ENCODE measurements around the gene HIGD1A.

Gene HIGD1A

DNA sequence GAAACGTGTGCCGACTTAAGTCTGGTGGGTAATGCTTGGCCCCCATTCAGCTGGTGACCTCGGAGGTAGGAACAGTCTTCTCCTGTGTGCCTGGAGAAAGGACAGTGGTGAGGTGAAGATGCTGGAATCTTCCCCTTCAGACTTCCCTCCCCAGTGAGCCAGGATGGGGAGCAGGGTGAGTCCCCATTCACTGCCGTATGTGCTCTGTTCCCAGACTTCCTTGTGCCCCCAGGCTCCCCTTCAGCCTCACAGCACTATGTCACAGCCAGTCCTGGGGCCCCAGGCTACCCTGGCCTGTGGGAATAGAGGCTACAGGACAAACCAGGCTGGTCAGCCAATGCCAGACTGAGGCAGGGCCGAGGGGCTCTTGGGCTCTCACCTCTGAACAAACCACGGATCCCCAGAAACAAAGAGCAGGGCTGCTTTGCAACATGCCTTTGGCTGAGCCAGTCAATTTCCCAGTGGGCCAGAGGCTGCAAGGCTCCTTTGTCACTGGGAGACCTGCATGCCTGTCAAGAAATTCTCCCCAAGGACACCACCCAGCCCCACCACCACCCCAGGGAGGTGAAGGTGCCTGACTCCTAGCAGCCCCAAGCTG is 69.9 kb downstream of the HIGD1A start:
- H3K4me3 ChIP-seq (ENCODE audit: low read depth, low read length): no peak overlapping the region
- TF ChIP-seq, protein P1, sequence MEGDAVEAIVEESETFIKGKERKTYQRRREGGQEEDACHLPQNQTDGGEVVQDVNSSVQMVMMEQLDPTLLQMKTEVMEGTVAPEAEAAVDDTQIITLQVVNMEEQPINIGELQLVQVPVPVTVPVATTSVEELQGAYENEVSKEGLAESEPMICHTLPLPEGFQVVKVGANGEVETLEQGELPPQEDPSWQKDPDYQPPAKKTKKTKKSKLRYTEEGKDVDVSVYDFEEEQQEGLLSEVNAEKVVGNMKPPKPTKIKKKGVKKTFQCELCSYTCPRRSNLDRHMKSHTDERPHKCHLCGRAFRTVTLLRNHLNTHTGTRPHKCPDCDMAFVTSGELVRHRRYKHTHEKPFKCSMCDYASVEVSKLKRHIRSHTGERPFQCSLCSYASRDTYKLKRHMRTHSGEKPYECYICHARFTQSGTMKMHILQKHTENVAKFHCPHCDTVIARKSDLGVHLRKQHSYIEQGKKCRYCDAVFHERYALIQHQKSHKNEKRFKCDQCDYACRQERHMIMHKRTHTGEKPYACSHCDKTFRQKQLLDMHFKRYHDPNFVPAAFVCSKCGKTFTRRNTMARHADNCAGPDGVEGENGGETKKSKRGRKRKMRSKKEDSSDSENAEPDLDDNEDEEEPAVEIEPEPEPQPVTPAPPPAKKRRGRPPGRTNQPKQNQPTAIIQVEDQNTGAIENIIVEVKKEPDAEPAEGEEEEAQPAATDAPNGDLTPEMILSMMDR (IDR thresholded peaks at IDR 0.05; ENCODE audit: insufficient read depth, low read depth, low read length, missing control alignments): no peak
- DNase-seq (ENCODE audit: low read depth): no peak

DNA sequence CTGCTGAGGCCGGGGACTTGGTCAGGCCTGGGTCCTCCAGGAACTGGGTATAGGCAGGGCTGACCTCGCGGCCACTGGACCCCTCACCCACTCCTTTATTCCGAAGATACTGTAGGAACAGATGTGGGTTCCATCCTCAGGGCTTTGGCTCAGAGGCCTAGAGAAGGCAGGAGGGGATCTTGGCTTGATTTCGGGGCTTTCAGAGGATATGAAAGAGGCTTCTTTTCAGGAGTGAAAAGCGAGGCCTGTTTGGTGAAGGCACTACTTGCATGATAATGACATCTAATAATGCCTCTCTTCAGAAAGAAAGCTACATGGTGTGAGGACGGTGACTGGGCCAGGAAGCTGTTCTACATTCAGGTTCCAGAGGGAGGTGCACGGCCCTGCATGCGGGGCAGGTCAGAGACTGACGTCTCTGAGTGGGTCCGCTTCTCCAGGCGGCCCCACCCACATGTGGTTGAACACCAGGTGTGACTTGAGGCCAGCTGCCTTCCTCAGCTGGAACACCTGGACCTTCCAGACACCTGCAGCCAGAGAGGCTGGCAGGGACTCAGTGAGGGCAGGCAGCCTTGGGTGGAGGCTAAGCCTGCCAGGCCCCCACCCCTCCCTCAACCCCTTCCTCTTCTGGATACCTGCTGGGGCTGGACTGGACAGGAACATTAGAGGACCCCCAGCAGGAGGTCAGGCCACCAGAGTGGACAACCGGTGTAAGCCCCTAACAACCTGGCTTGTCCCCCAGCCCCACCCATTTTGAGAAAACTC is 70.6 kb downstream of the HIGD1A start:
- no peak for DNase-seq (ENCODE audit: low read depth)
- TF ChIP-seq, protein P1 (IDR thresholded peaks at IDR 0.05; ENCODE audit: insufficient read depth, low read depth, low read length, missing control alignments): no peak
- no peak overlapping the region for H3K4me3 ChIP-seq (ENCODE audit: low read depth, low read length)

All from GM12865 (cell line).